AG09309 (cell line): ENCODE results near the gene ANKIB1.

Experiments
- DNase-seq: peaks from one replicate; pipeline ENCODE4 v3.0.0-alpha.2; 2010; ENCODE audit warnings: low read depth
- H3K4me3 ChIP-seq: 2 replicates; pipeline ENCODE4 v1.5.1; 2011; ENCODE audit warnings: mild to moderate bottlenecking, low read depth, low read length, moderate library complexity; ENCODE audit not compliant: control insufficient read depth
- CTCF ChIP-seq: IDR thresholded peaks from 2 replicates; pipeline ENCODE4 v1.5.1; 2011; ENCODE audit warnings: mild to moderate bottlenecking, low read depth, low read length, inconsistent platforms; ENCODE audit not compliant: insufficient read depth, control insufficient read depth; ENCODE audit errors: missing control alignments

Gene ANKIB1

GRCh38 chr7:92417913-92418312 is 172.1 kb downstream of the ANKIB1 start:
- no peak overlapping the region for H3K4me3 ChIP-seq
- no peak for DNase-seq
- no peak for TF ChIP-seq CTCF

GRCh38 chr7:92421676-92422435 is 176.1 kb downstream of the ANKIB1 start:
- no peak overlapping the region for H3K4me3 ChIP-seq
- TF ChIP-seq CTCF = no peak
- no peak for DNase-seq

- H3K4me3 ChIP-seq = no peak overlapping the region
- no peak for TF ChIP-seq CTCF
- no peak for DNase-seq
Observed at GRCh38 chr7:92422926-92423325, 177.2 kb downstream of the ANKIB1 start.

- TF ChIP-seq CTCF = no peak
Observed at GRCh38 chr7:92423710-92424131, 177.9 kb downstream of the ANKIB1 start.

GRCh38 chr7:92425311-92425947 is 179.7 kb downstream of the ANKIB1 start:
- H3K4me3 ChIP-seq = no peak overlapping the region
- no peak for DNase-seq
- TF ChIP-seq CTCF = no peak

More at GRCh38 chr7:92423710-92424131, 177.9 kb downstream of the ANKIB1 start:
- no peak overlapping the region for H3K4me3 ChIP-seq
- no peak for DNase-seq

- no peak for TF ChIP-seq CTCF
- DNase-seq = no peak
- H3K4me3 ChIP-seq = no peak overlapping the region
Observed at GRCh38 chr7:92427193-92427592, 181.4 kb downstream of the ANKIB1 start.
